ENCODE data around the gene SCRT2. TPM values are rescaled to one million over a fixed set of nuclear protein-coding genes. Genes with fewer than 3 reads are reported as not detected.

SCRT2 gene
- total and polyA plus RNA-seq, 2 donors from 2014 or later = not detected

- Histone ChIP-seq H3K9ac (ENCODE audit: low read length in 3 of 3) (no peak overlapping the region), H3K4me3 (ENCODE audit: low read length in 3 of 3) (no peak overlapping the region), H3K36me3 (ENCODE audit: control insufficient read depth in 2 of 3, insufficient read depth in 3 of 3, low read length in 3 of 3) (no peaks in the 10 kb centered on the region), H3K4me1 (ENCODE audit: control insufficient read depth in 2 of 3, insufficient read depth in 2 of 3, low read depth in 1 of 3, low read length in 3 of 3) (no peaks in the 10 kb centered on the region), H3K27ac (ENCODE audit: low read depth in 2 of 2, low read length in 2 of 2) (no peak overlapping the region), H3K27me3 (ENCODE audit: control insufficient read depth, insufficient read depth, low read length) (no peaks in the 10 kb centered on the region), H3K9me3 (ENCODE audit: control insufficient read depth in 2 of 3, insufficient read depth in 1 of 3, low read length in 3 of 3) (no peaks in the 10 kb centered on the region)
- no peak for DNase-seq
- FAIRE-seq = no peak
- no peak for TF ChIP-seq CTCF (IDR thresholded peaks at IDR 0.05; ENCODE audit: borderline replicate concordance, extremely low read depth, insufficient read depth)
- intact Hi-C loops (cut with DNase I) = no loop called here
Observed at GRCh38 chr20:719068-719467, 43.5 kb upstream of the SCRT2 start.

GRCh38 chr20:717832-718231 is 42.2 kb upstream of the SCRT2 start:
- no peak for TF ChIP-seq CTCF (IDR thresholded peaks at IDR 0.05; ENCODE audit: borderline replicate concordance, extremely low read depth, insufficient read depth)
- FAIRE-seq = no peak

GRCh38 chr20:717271-717670 is 41.7 kb upstream of the SCRT2 start:
- H3K4me3 ChIP-seq (ENCODE audit: low read length in 3 of 3) = no peak overlapping the region
- H3K36me3 ChIP-seq (ENCODE audit: control insufficient read depth in 2 of 3, insufficient read depth in 3 of 3, low read length in 3 of 3) = no peaks in the 10 kb centered on the region
- H3K4me1 ChIP-seq (ENCODE audit: control insufficient read depth in 2 of 3, insufficient read depth in 2 of 3, low read depth in 1 of 3, low read length in 3 of 3) = no peaks in the 10 kb centered on the region
- no peak overlapping the region for H3K27ac ChIP-seq (ENCODE audit: low read depth in 2 of 2, low read length in 2 of 2)
- H3K27me3 ChIP-seq (ENCODE audit: control insufficient read depth, insufficient read depth, low read length) = no peaks in the 10 kb centered on the region
- FAIRE-seq (no peak), DNase-seq (no peak)
- H3K9me3 ChIP-seq (ENCODE audit: control insufficient read depth in 2 of 3, insufficient read depth in 1 of 3, low read length in 3 of 3) = peaks cover 0 to 3% (median 2%) of the 10 kb centered on the region in 3 donors
- intact Hi-C loops (cut with DNase I) = no loop called here
- no peak overlapping the region for H3K9ac ChIP-seq (ENCODE audit: low read length in 3 of 3)
- TF ChIP-seq CTCF (IDR thresholded peaks at IDR 0.05; ENCODE audit: borderline replicate concordance, extremely low read depth, insufficient read depth) = no peak

More at GRCh38 chr20:717832-718231, 42.2 kb upstream of the SCRT2 start:
- no peak overlapping the region for H3K27ac ChIP-seq (ENCODE audit: low read depth in 2 of 2, low read length in 2 of 2)
- no peak overlapping the region for H3K4me3 ChIP-seq (ENCODE audit: low read length in 3 of 3)
- no peaks in the 10 kb centered on the region for H3K36me3 ChIP-seq (ENCODE audit: control insufficient read depth in 2 of 3, insufficient read depth in 3 of 3, low read length in 3 of 3)
- no peak for DNase-seq
- intact Hi-C loops (cut with DNase I) = no loop called here
- H3K9me3 ChIP-seq (ENCODE audit: control insufficient read depth in 2 of 3, insufficient read depth in 1 of 3, low read length in 3 of 3) = peaks cover 0 to 3% (median 1%) of the 10 kb centered on the region in 3 donors
- H3K9ac ChIP-seq (ENCODE audit: low read length in 3 of 3) = no peak overlapping the region
- no peaks in the 10 kb centered on the region for H3K27me3 ChIP-seq (ENCODE audit: control insufficient read depth, insufficient read depth, low read length)
- H3K4me1 ChIP-seq (ENCODE audit: control insufficient read depth in 2 of 3, insufficient read depth in 2 of 3, low read depth in 1 of 3, low read length in 3 of 3) = no peaks in the 10 kb centered on the region

- FAIRE-seq (no peak), DNase-seq (no peak)
- peaks cover 0 to 3% (median 2%) of the 10 kb centered on the region in 3 donors for H3K9me3 ChIP-seq (ENCODE audit: control insufficient read depth in 2 of 3, insufficient read depth in 1 of 3, low read length in 3 of 3)
- no peak overlapping the region for H3K9ac ChIP-seq (ENCODE audit: low read length in 3 of 3)
- H3K27me3 ChIP-seq (ENCODE audit: control insufficient read depth, insufficient read depth, low read length) = no peaks in the 10 kb centered on the region
- TF ChIP-seq CTCF (IDR thresholded peaks at IDR 0.05; ENCODE audit: borderline replicate concordance, extremely low read depth, insufficient read depth) = no peak
- intact Hi-C loops (cut with DNase I) = no loop called here
- no peak overlapping the region for H3K27ac ChIP-seq (ENCODE audit: low read depth in 2 of 2, low read length in 2 of 2)
- H3K4me1 ChIP-seq (ENCODE audit: control insufficient read depth in 2 of 3, insufficient read depth in 2 of 3, low read depth in 1 of 3, low read length in 3 of 3) = no peaks in the 10 kb centered on the region
- H3K36me3 ChIP-seq (ENCODE audit: control insufficient read depth in 2 of 3, insufficient read depth in 3 of 3, low read length in 3 of 3) = no peaks in the 10 kb centered on the region
- no peak overlapping the region for H3K4me3 ChIP-seq (ENCODE audit: low read length in 3 of 3)
Observed at GRCh38 chr20:714453-714852, 38.9 kb upstream of the SCRT2 start.
